Measurements from ENCODE around the gene IL1R2.

The IL1R2 gene

GRCh38 chr2:102004581-102004980, 12.8 kb downstream of the IL1R2 start:
- no peaks in the 10 kb centered on the region for H3K36me3 ChIP-seq
- DNase-seq, result no peak

GRCh38 chr2:102005449-102005848, 13.7 kb downstream of the IL1R2 start:
- H3K4me1 ChIP-seq, result no peaks in the 10 kb centered on the region
- no peaks in the 10 kb centered on the region for H3K27me3 ChIP-seq
- no peaks in the 10 kb centered on the region for H3K36me3 ChIP-seq
- no peak for TF ChIP-seq CTCF (IDR thresholded peaks at IDR 0.05; ENCODE audit: low read depth, low read length)
- no peaks in the 10 kb centered on the region for H3K9me3 ChIP-seq
- no peak overlapping the region for H3K4me3 ChIP-seq (ENCODE audit: low read depth, low read length)
- no peak for DNase-seq

More at GRCh38 chr2:102004581-102004980, 12.8 kb downstream of the IL1R2 start:
- no peaks in the 10 kb centered on the region for H3K27me3 ChIP-seq
- H3K4me3 ChIP-seq (ENCODE audit: low read depth, low read length), result no peak overlapping the region
- no peak for TF ChIP-seq CTCF (IDR thresholded peaks at IDR 0.05; ENCODE audit: low read depth, low read length)
- no peaks in the 10 kb centered on the region for H3K4me1 ChIP-seq
- H3K9me3 ChIP-seq, result no peaks in the 10 kb centered on the region

- no peak overlapping the region for H3K4me3 ChIP-seq (ENCODE audit: low read depth, low read length)
- no peaks in the 10 kb centered on the region for H3K27me3 ChIP-seq
- no peaks in the 10 kb centered on the region for H3K4me1 ChIP-seq
- peak; percentile 47 for DNase-seq
- H3K9me3 ChIP-seq, result no peaks in the 10 kb centered on the region
- H3K36me3 ChIP-seq, result no peaks in the 10 kb centered on the region
- peak; percentile 59 for TF ChIP-seq CTCF (IDR thresholded peaks at IDR 0.05; ENCODE audit: low read depth, low read length)
Measured at GRCh38 chr2:102005989-102006885, 14.5 kb downstream of the IL1R2 start.

- no peaks in the 10 kb centered on the region for H3K4me1 ChIP-seq
- no peaks in the 10 kb centered on the region for H3K9me3 ChIP-seq
- H3K27me3 ChIP-seq, result no peaks in the 10 kb centered on the region
- H3K36me3 ChIP-seq, result no peaks in the 10 kb centered on the region
- no peak overlapping the region for H3K4me3 ChIP-seq (ENCODE audit: low read depth, low read length)
- DNase-seq, result no peak
- no peak for TF ChIP-seq CTCF (IDR thresholded peaks at IDR 0.05; ENCODE audit: low read depth, low read length)
Measured at GRCh38 chr2:102006886-102007278, 15.1 kb downstream of the IL1R2 start.

GRCh38 chr2:102008490-102008889, 16.7 kb downstream of the IL1R2 start:
- Histone ChIP-seq H3K36me3 (no peaks in the 10 kb centered on the region), H3K4me1 (no peaks in the 10 kb centered on the region), H3K4me3 (ENCODE audit: low read depth, low read length) (no peak overlapping the region), H3K27me3 (no peaks in the 10 kb centered on the region), H3K9me3 (no peaks in the 10 kb centered on the region)
- TF ChIP-seq CTCF (IDR thresholded peaks at IDR 0.05; ENCODE audit: low read depth, low read length), result no peak
- DNase-seq, result no peak

GRCh38 chr2:102009557-102009956, 17.8 kb downstream of the IL1R2 start:
- no peak for TF ChIP-seq CTCF (IDR thresholded peaks at IDR 0.05; ENCODE audit: low read depth, low read length)
- DNase-seq, result no peak
- no peaks in the 10 kb centered on the region for H3K36me3 ChIP-seq
- no peaks in the 10 kb centered on the region for H3K4me1 ChIP-seq
- H3K27me3 ChIP-seq, result no peaks in the 10 kb centered on the region
- H3K9me3 ChIP-seq, result no peaks in the 10 kb centered on the region
- H3K4me3 ChIP-seq (ENCODE audit: low read depth, low read length), result no peak overlapping the region
